GM12878 (cell line): ENCODE measurements around the gene NPLOC4. TPM values are rescaled to one million over a fixed set of nuclear protein-coding genes. Genes with fewer than 3 reads are reported as not detected.

Source experiments
- ATAC-seq: fragments of 200-7000 bp; cut with Tn5 transposase; 3 replicates; pipeline ENCODE4 v1.9.1; 2020; ENCODE audit warnings: mild to moderate bottlenecking, moderate library complexity
- BruUV-seq: library from RNA; stranded (reverse); fragments of 400-500 nt; replicated peaks from 2 replicates; lab custom pipeline; 2021; lab: Mats Ljungman, UMichigan
- CTCF ChIA-PET: fragments of 300-600 bp; sonication (Branson Sonifier 250); formaldehyde crosslinking; extraction: SDS; loops from one replicate; lab custom pipeline; 2021; ENCODE audit warnings: inconsistent platforms; lab: Yijun Ruan, JAX
- POLR2A ChIA-PET: fragments of 350-600 bp; formaldehyde crosslinking; extraction: SDS; loops from one replicate; lab custom pipeline; 2021; ENCODE audit warnings: inconsistent platforms; lab: Charles Lee
- RAD21 ChIA-PET: fragments of 300-600 bp; sonication (Branson Sonifier 250); formaldehyde crosslinking; loops from one replicate; lab custom pipeline; 2023; ENCODE audit warnings: antibody characterized with exemption; ENCODE audit not compliant: unreplicated experiment; lab: Charles Lee
- SMC1A ChIA-PET: fragments of 300-600 bp; sonication (Branson Sonifier 250); formaldehyde crosslinking; loops from one replicate; lab custom pipeline; 2023; ENCODE audit not compliant: unreplicated experiment, uncharacterized antibody; lab: Charles Lee
- DNase-seq: peaks from one replicate; pipeline ENCODE4 v3.0.0-alpha.2; 2011; ENCODE audit warnings: low read depth, low spot score
- FAIRE-seq: peaks from 3 replicates; lab custom pipeline; 2011; peaks lifted over from hg19 to GRCh38; lab: Jason Lieb, UNC
- H2AFZ ChIP-seq: 2 replicates; pipeline ENCODE4 v1.6.0; 2011; ENCODE audit warnings: low read depth, low read length, control low read depth; ENCODE audit not compliant: control insufficient read depth
- H3K27ac ChIP-seq: 2 replicates; pipeline ENCODE4 v1.5.1; 2011; ENCODE audit warnings: control low read depth; ENCODE audit not compliant: control insufficient read depth, insufficient read depth
- H3K27me3 ChIP-seq, 2 experiments: replicated peaks in 1 of 2; 2 replicates each; pipeline versions ENCODE4 v1.6.0 to v1.6.1; 2011; ENCODE audit warnings: low read length in 1 of 2; ENCODE audit not compliant: control insufficient read depth in 2 of 2, insufficient read depth in 2 of 2
- H3K36me3 ChIP-seq, 2 experiments: 2 replicates each; pipeline ENCODE4 v1.5.1; 2011; ENCODE audit warnings: low read length in 1 of 2; ENCODE audit not compliant: control insufficient read depth in 2 of 2, insufficient read depth in 2 of 2
- H3K4me1 ChIP-seq: 2 replicates; pipeline ENCODE4 v1.6.1; 2011; ENCODE audit warnings: mild to moderate bottlenecking, low read length, moderate library complexity, mixed read lengths; ENCODE audit not compliant: control insufficient read depth, insufficient read depth
- H3K4me2 ChIP-seq: 2 replicates; pipeline ENCODE4 v1.6.0; 2011; ENCODE audit warnings: control low read depth; ENCODE audit not compliant: control insufficient read depth, insufficient read depth
- H3K4me3 ChIP-seq: fragments of 200-600 bp; sonication (generic); 2 replicates; pipeline ENCODE4 v1.5.1; 2016
- H3K79me2 ChIP-seq: 2 replicates; pipeline ENCODE4 v1.6.0; 2011; ENCODE audit warnings: low read length; ENCODE audit not compliant: control insufficient read depth, insufficient read depth
- H3K9ac ChIP-seq: 2 replicates; pipeline ENCODE4 v1.8.0; 2011; ENCODE audit warnings: low read length, control low read depth, mixed read lengths; ENCODE audit not compliant: control insufficient read depth, insufficient read depth
- H3K9me3 ChIP-seq: replicated peaks from 3 replicates; pipeline ENCODE4 v1.5.1; 2011; ENCODE audit warnings: mild to moderate bottlenecking, low read length; ENCODE audit not compliant: control insufficient read depth, insufficient read depth
- H4K20me1 ChIP-seq: 2 replicates; pipeline ENCODE4 v1.6.0; 2011; ENCODE audit not compliant: control insufficient read depth, insufficient read depth
- CHD4 ChIP-seq: fragments of 200-600 bp; sonication (generic); IDR thresholded peaks from 2 replicates; pipeline ENCODE4 v1.6.1; 2016; ENCODE audit warnings: mild to moderate bottlenecking
- CREB1 ChIP-seq: IDR thresholded peaks from 2 replicates; pipeline ENCODE4 v1.6.1; 2012; ENCODE audit warnings: low read depth, mild to moderate bottlenecking, inconsistent platforms
- FOXK2 ChIP-seq: fragments of 450-650 bp; IDR thresholded peaks from 2 replicates; pipeline ENCODE4 v1.6.1; 2017; ENCODE audit warnings: mild to moderate bottlenecking, moderate library complexity
- IKZF1 ChIP-seq: fragments of 450-650 bp; conservative IDR thresholded peaks from 2 replicates; pipeline ENCODE4 v1.6.1; 2017; ENCODE audit warnings: antibody characterized with exemption, mild to moderate bottlenecking
- KLF5 ChIP-seq: fragments of 450-650 bp; IDR thresholded peaks from 2 replicates; pipeline ENCODE4 v1.6.1; 2014; ENCODE audit warnings: mild to moderate bottlenecking; ENCODE audit not compliant: partially characterized antibody
- MAX ChIP-seq: IDR thresholded peaks from 2 replicates; pipeline ENCODE4 v1.6.1; 2012; ENCODE audit warnings: low read depth, low read length, improper control_type of control experiment
- MYB ChIP-seq: fragments of 150-350 bp; IDR thresholded peaks from 2 replicates; pipeline ENCODE4 v1.6.1; 2014; ENCODE audit warnings: mild to moderate bottlenecking, low read depth, low read length, borderline replicate concordance
- PML ChIP-seq: IDR thresholded peaks from 2 replicates; pipeline ENCODE4 v1.6.1; 2012; ENCODE audit warnings: low read length, inconsistent platforms
- POLR2A ChIP-seq: IDR thresholded peaks from 2 replicates; pipeline ENCODE4 v1.6.1; 2011; ENCODE audit warnings: low read depth, mild to moderate bottlenecking, low read length
- RAD21 ChIP-seq: IDR thresholded peaks from 2 replicates; pipeline ENCODE4 v1.6.1; 2011; ENCODE audit warnings: mild to moderate bottlenecking, low read depth, low read length, moderate library complexity; ENCODE audit not compliant: insufficient read depth
- TAF1 ChIP-seq: IDR thresholded peaks from 2 replicates; pipeline ENCODE4 v1.6.1; 2011; ENCODE audit warnings: mild to moderate bottlenecking, low read depth, low read length, borderline replicate concordance
- TCF12 ChIP-seq: IDR thresholded peaks from 2 replicates; pipeline ENCODE4 v1.6.1; 2011; ENCODE audit warnings: low read depth, mild to moderate bottlenecking, low read length
- TCF3 ChIP-seq: IDR thresholded peaks from 2 replicates; pipeline ENCODE4 v1.6.1; 2012; ENCODE audit warnings: low read depth, mild to moderate bottlenecking, low read length, borderline replicate concordance; ENCODE audit not compliant: insufficient read depth
- YY1 ChIP-seq: IDR thresholded peaks from 2 replicates; pipeline ENCODE4 v1.6.1; 2011; ENCODE audit warnings: low read depth, mild to moderate bottlenecking, low read length
- ZBED1 ChIP-seq: IDR thresholded peaks from 2 replicates; pipeline ENCODE4 v1.6.1; 2016; ENCODE audit warnings: borderline replicate concordance
- ZSCAN29 ChIP-seq: fragments of 450-650 bp; IDR thresholded peaks from 2 replicates; pipeline ENCODE4 v1.6.1; 2017; ENCODE audit warnings: mild to moderate bottlenecking, moderate library complexity
- WGBS: methylation state at CpG from one replicate; pipeline ENCODE4 v1.1.6; 2016; ENCODE audit warnings: low lambda C conversion rate; ENCODE audit not compliant: insufficient replicate concordance, insufficient coverage; ENCODE audit errors: missing lambda C conversion rate; 5-methylcytosine and 5-hydroxymethylcytosine counted together
- in situ Hi-C: fragments of 300-500 bp; cut with MboI; formaldehyde crosslinking; loops from 9 replicates; pipeline ENCODE4 v1.14.3; 2018; ENCODE audit warnings: mixed read lengths
- intact Hi-C: fragments of 100-400 bp; cut with micrococcal nuclease; formaldehyde crosslinking; loops from one replicate; pipeline ENCODE4 v1.14.2; 2022; ENCODE audit not compliant: unreplicated experiment
- polyA plus RNA-seq, 11 experiments: library from polyadenylated mRNA; depleted of rRNA in 4 of 11; unstranded in 6 of 11; stranded (reverse) in 5 of 11; fragments of >200 nt; fragmentation: Nextera tagmentation in 4 of 11; fragmentation: Illumina TruSeq in 1 of 11; extraction: Ambion mirVana in 4 of 11; extraction: Trizol in 1 of 11; gene quantifications; 1 replicate in 1 of 11; 2 replicates in 10 of 11; pipeline versions ENCODE4 v1.2.1 to v1.2.3, GENCODE V29; 2011 to 2016; ENCODE audit warnings: inconsistent platforms in 2 of 11, missing spikeins in 2 of 11, low read depth in 1 of 11
- total RNA-seq, 4 experiments: library from RNA; depleted of rRNA in 3 of 4; stranded (reverse); fragments of >200 nt in 3 of 4; fragmentation: Illumina TruSeq in 1 of 4; extraction: Trizol in 1 of 4; gene quantifications; 2 replicates each; pipeline versions ENCODE4 v1.2.1 to v1.2.3, GENCODE V29; 2013 to 2021

NPLOC4 gene
- total and polyA plus RNA-seq, 10 of the 15 experiments (the other 5 are each of a cell fraction or from before 2014, with no cell fraction given), result 1.5 to 83.7 (median 45.8) TPM

DNA sequence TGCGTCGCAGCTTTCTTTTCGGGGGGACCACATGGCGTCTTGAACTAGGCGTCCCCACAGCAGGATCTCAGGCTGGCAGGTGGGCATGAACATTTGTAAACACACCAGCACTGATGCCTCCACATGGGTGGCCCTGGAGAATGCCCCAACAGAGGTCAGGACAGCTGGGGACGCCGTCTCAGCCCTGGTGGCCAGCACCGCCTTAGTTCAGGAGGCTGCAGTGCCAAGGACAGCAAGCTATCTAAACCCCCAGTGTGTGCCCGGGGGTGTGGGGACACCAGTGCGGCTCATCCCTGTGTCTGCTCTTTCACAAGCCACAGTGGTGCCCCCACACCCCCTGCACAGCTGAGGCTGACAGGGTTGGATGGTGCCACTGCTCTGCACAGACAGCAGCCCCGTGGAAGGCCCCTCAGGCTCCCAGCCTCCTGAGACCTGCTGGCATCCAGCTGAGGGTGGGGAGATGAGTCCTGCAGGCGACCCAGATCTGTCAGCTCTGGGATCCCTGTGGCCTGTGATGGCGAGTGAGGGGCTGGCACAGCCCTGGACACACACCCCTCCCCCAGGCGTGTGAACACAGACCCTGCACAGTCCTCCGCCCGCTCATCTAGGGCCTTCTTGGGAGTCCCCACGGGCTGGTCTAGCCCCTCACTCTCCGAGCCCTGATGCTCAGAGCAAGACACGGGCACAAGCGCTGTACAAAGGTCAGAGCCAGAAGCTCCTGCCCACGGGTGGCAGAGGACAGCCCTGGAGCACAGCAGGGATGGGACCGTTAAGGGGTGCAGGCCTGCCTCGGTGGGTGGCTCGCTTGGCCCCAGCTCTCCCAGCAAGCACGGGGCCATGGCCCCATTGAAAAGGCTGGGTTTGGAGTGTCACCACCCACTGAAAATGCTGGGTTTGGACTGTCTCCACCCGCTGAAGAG is 98.0 kb downstream of the NPLOC4 start:
- H2AFZ ChIP-seq, result no peak overlapping the region
- TF ChIP-seq POLR2A (peak; percentile 57; the same call in 1 of the 2 replicates), PML (0 out of 2 replicates have a peak, but pooled peaks have one; percentile 28), CHD4 (no peak)
- H3K27ac ChIP-seq, result no peak overlapping the region
- DNase-seq (no peak), ATAC-seq (no peak), FAIRE-seq (no peak)
- H3K9ac ChIP-seq, result no peak overlapping the region
- no peaks in the 10 kb centered on the region for H3K9me3 ChIP-seq
- 81% methylated on average over 26 of the region's 26 CpGs for WGBS
- in situ Hi-C loops (no loop called here), intact Hi-C loops (no loop called here)
- CTCF ChIA-PET, result interaction anchor here (1.5 to 2.2 kb wide), 2 partner anchors 20 to 54 kb away, joined by 4 to 5 read pairs; no protein-coding TSS in a partner anchor
- H3K36me3 ChIP-seq, result peaks cover 0 to 9% of the 10 kb centered on the region in 2 experiments; a peak in 2 of 4 replicates
- no TSS peak for BruUV-seq
- no peak overlapping the region for H3K4me3 ChIP-seq
- H3K4me1 ChIP-seq, result no peaks in the 10 kb centered on the region
- no peaks in the 10 kb centered on the region; a peak in 2 of 4 replicates for H3K27me3 ChIP-seq
- no peaks in the 10 kb centered on the region for H4K20me1 ChIP-seq
- H3K79me2 ChIP-seq, result no peaks in the 10 kb centered on the region
- SMC1A ChIA-PET, result interaction anchor here (0.5 kb wide), 1 partner anchor 9 kb away, joined by 3 read pairs; no protein-coding TSS in a partner anchor
- RAD21 ChIA-PET, result interaction anchor here (0.7 kb wide), 1 partner anchor 245 kb away, joined by 3 read pairs; no protein-coding TSS in a partner anchor
- POLR2A ChIA-PET, result no interaction called here
- H3K4me2 ChIP-seq, result no peak overlapping the region

- no peak overlapping the region for H3K4me3 ChIP-seq
- no peaks in the 10 kb centered on the region for H3K9me3 ChIP-seq
- no TSS peak for BruUV-seq
- H3K36me3 ChIP-seq, result peaks cover 0 to 5% of the 10 kb centered on the region in 2 experiments; a peak in 2 of 4 replicates
- DNase-seq (no peak), ATAC-seq (no peak; the same call in 2 of the 3 replicates), FAIRE-seq (no peak)
- no peaks in the 10 kb centered on the region for H4K20me1 ChIP-seq
- no peak overlapping the region for H3K9ac ChIP-seq
- H3K4me1 ChIP-seq, result no peaks in the 10 kb centered on the region
- in situ Hi-C loops (no loop called here), intact Hi-C loops (no loop called here)
- no peak overlapping the region for H3K4me2 ChIP-seq
- H3K79me2 ChIP-seq, result no peaks in the 10 kb centered on the region
- ChIA-PET CTCF (interaction anchor here (0.6 to 2.2 kb wide), 3 partner anchors 19 to 1129 kb away, joined by 3 to 5 read pairs (median 4); no protein-coding TSS in a partner anchor), POLR2A (no interaction called here), SMC1A (interaction anchor here (0.5 kb wide), 1 partner anchor 8 kb away, joined by 3 read pairs; no protein-coding TSS in a partner anchor), RAD21 (interaction anchor here (0.7 to 1.0 kb wide), 3 partner anchors 23 to 246 kb away, joined by 3 read pairs; no protein-coding TSS in a partner anchor)
- H2AFZ ChIP-seq, result no peak overlapping the region
- no peak overlapping the region for H3K27ac ChIP-seq
- 75% methylated on average over 26 of the region's 26 CpGs for WGBS
- no peaks in the 10 kb centered on the region; a peak in 2 of 4 replicates for H3K27me3 ChIP-seq
- TF ChIP-seq TCF12 (peak; percentile 64; the same call in 1 of the 2 replicates), FOXK2 (no peak), MYB (no peak), IKZF1 (no peak), TAF1 (no peak), MAX (no peak), POLR2A (peak; percentile 57), TCF3 (0 out of 2 replicates have a peak, but pooled peaks have one; percentile 22), CREB1 (no peak), YY1 (no peak), RAD21 (no peak), ZBED1 (no peak), ZSCAN29 (no peak), KLF5 (no peak)
These were observed 98.9 kb downstream of the NPLOC4 start for GRCh38 chr17:81537856-81538555.
